ENCODE measurements around the gene ADAMTS14. TPM values are rescaled to one million over a fixed set of nuclear protein-coding genes. Genes with fewer than 3 reads are reported as not detected.
"Not testable (repeated sequence)": the region's sequence is repeated elsewhere in the genome, so short reads cannot be mapped to it uniquely, and the experiment has no call there.

The ADAMTS14 gene, protein sequence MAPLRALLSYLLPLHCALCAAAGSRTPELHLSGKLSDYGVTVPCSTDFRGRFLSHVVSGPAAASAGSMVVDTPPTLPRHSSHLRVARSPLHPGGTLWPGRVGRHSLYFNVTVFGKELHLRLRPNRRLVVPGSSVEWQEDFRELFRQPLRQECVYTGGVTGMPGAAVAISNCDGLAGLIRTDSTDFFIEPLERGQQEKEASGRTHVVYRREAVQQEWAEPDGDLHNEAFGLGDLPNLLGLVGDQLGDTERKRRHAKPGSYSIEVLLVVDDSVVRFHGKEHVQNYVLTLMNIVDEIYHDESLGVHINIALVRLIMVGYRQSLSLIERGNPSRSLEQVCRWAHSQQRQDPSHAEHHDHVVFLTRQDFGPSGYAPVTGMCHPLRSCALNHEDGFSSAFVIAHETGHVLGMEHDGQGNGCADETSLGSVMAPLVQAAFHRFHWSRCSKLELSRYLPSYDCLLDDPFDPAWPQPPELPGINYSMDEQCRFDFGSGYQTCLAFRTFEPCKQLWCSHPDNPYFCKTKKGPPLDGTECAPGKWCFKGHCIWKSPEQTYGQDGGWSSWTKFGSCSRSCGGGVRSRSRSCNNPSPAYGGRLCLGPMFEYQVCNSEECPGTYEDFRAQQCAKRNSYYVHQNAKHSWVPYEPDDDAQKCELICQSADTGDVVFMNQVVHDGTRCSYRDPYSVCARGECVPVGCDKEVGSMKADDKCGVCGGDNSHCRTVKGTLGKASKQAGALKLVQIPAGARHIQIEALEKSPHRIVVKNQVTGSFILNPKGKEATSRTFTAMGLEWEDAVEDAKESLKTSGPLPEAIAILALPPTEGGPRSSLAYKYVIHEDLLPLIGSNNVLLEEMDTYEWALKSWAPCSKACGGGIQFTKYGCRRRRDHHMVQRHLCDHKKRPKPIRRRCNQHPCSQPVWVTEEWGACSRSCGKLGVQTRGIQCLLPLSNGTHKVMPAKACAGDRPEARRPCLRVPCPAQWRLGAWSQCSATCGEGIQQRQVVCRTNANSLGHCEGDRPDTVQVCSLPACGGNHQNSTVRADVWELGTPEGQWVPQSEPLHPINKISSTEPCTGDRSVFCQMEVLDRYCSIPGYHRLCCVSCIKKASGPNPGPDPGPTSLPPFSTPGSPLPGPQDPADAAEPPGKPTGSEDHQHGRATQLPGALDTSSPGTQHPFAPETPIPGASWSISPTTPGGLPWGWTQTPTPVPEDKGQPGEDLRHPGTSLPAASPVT
- under 1 TPM; 0.36 to 0.56 (median 0.37) TPM for polyA plus RNA-seq

DNA sequence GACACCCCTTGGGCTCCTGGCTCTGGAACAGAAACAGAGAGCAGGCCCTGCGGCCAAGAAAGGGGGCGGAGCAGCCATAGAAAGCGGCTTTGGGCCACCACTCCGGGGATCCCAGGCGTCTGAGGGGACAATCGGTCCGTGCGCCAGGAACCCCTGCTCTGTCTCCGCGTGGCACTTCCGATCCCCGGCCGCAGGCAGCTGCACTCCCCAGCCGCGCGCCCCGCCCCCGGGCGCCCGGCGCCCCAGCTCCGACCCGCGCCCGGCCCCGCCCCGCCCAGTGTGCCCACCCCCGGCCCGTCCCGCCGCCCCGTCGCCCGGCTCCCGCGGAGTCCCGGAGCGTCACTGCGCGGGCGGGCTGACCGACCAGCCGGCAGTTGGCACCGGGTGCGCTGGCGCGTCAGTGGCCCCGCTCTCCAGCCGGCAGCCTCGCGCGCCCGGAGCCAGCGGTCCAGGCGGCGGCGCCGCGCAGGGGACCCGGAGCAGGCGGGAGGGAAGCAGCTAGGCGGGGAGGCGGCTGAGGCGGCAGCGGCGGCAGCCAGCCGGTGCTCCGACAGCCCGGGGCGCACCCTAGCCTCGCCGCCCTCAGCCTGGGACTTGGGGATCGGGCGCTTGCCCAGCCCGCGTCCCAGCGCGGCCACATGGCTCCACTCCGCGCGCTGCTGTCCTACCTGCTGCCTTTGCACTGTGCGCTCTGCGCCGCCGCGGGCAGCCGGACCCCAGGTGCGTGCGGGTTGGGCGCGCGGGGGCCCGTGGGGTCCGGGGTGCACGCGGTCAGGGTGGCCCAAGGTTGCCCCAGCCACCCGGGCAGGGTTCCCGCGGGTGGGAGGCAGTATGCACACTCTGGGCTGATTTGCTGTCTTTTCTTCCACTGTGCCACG lies at the start of gene ADAMTS14:
Gene ADAMTS14 (plus strand): TSS at position 342 of the 878 bp plus-strand sequence. CDS start 297 bp downstream, at position 639.
- Mint-ChIP-seq H3K4me3 (peak within 1 kb of the TSS; percentile 80 to 86 (median 83)), H3K4me1 (peaks cover 14 to 24% of the 10 kb centered on the region in 2 donors), H3K9me3 (peaks cover 0 to 5% (median 0%) of the 10 kb centered on the region in 6 donors), H3K36me3 (peaks cover 0 to 3% (median 0%) of the 10 kb centered on the region in 3 donors), H3K27ac (peak within 1 kb of the TSS in 3 of 6 donors; percentile 28 to 59 (median 29)), H3K27me3 (ENCODE audit: low read depth in 3 of 3) (peaks cover 3 to 9% (median 4%) of the 10 kb centered on the region in 3 donors)
- peak; percentile 45 to 59 (median 45) for DNase-seq

- no peaks in the 10 kb centered on the region for H3K27me3 Mint-ChIP-seq (ENCODE audit: low read depth in 3 of 3)
- H3K9me3 Mint-ChIP-seq, result peaks cover 0 to 2% (median 0%) of the 10 kb centered on the region in 6 donors
- peaks cover 32 to 33% of the 10 kb centered on the region in 2 donors for H3K4me1 Mint-ChIP-seq
- peaks cover 0 to 4% (median 0%) of the 10 kb centered on the region in 3 donors for H3K36me3 Mint-ChIP-seq
- DNase-seq, result no peak
- no peak overlapping the region for H3K27ac Mint-ChIP-seq
- no peak overlapping the region for H3K4me3 Mint-ChIP-seq
These were observed 49.8 kb upstream of the ADAMTS14 start for GRCh38 chr10:70622541-70622940.

DNA sequence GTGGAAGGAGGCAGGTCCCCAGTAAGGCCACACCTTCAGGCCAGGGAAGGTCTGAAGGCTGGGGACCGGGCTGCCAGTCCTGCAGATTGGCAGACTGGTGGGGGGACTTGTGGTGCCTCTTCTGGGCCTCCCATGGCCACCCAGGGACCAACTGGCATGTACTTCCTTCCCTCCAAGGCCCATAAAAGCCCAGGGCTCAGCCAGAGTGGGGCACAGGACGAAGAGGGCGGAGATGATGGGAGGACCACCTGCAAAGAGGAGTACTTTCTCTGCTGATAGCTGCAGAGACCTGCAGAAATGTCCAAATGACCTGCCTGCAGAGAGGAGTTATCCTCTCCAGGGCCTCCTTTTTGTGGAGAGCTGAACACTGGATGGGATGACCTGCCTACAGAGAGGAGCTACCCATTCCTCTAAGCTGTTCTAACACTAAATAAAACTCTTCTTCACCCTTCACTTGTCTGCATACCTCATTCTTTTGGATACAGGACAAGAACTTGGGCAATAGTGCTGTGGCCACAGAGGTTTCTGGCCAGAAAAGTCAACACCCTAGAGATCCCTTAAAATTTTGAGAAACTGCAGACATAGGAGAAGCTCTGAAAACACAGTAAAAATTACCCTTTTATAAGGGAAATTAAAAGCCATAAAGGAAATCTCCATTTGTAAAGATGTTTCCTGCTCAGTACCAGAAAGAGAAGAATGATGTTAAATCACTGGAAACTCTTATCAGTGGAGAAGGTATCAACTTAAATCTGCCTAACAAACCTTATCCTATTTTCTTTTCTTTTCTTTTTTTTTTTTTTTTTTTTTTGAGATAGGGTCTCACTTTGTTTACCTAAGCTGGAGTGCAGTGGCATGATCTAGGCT lies 49.1 kb upstream of the ADAMTS14 start:
- peaks cover 0 to 4% (median 3%) of the 10 kb centered on the region in 3 donors for H3K36me3 Mint-ChIP-seq
- no peak overlapping the region for H3K4me3 Mint-ChIP-seq
- H3K27me3 Mint-ChIP-seq (ENCODE audit: low read depth in 3 of 3), result no peaks in the 10 kb centered on the region
- DNase-seq, result no peak
- peaks cover 25 to 27% of the 10 kb centered on the region in 2 donors for H3K4me1 Mint-ChIP-seq
- no peak overlapping the region for H3K27ac Mint-ChIP-seq
- H3K9me3 Mint-ChIP-seq, result peaks cover 0 to 2% (median 0%) of the 10 kb centered on the region in 6 donors

GRCh38 chr10:70626056-70626455 lies 46.2 kb upstream of the ADAMTS14 start:
- Mint-ChIP-seq H3K9me3 (peaks cover 0 to 2% (median 0%) of the 10 kb centered on the region in 6 donors), H3K4me1 (peaks cover 4 to 5% of the 10 kb centered on the region in 2 donors), H3K4me3 (no peak overlapping the region), H3K36me3 (peaks cover 0 to 3% (median 0%) of the 10 kb centered on the region in 3 donors), H3K27me3 (ENCODE audit: low read depth in 3 of 3) (no peaks in the 10 kb centered on the region), H3K27ac (peak overlapping the region in 1 of 6 donors; percentile 0)
- no peak for DNase-seq

DNA sequence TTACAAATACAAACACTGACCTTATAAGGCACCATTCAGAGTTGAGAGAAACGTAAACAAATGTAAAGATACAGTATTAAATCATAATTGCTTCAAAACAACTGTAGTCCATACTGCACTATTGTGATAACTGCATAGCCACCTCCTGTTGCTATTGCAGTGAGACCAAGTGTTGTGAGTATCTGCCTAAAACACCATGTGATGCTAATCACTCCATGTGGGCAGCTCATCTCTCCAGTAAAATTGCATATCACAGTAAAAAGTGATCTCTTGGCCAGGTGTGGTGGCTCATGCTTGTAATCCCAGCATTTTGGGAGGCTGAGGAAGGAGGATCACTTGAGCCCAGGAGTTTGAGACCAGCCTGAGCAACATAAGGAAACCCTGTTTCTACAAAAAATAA lies 43.0 kb upstream of the ADAMTS14 start:
- H3K9me3 Mint-ChIP-seq, result peaks cover 0 to 2% (median 0%) of the 10 kb centered on the region in 6 donors

DNA sequence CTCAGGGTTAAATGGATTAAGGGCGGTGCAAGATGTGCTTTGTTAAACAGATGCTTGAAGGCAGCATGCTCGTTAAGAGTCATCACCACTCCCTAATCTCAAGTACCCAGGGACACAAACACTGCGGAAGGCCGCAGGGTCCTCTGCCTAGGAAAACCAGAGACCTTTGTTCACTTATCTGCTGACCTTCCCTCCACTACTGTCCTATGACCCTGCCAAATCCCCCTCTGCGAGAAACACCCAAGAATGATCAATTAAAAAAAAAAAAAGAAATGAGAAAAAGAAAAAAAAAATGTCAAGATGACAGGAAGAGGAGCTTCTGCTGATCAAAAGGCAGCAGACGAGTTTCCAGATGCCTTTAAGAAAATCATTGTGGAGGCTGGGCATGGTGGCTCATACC lies 40.6 kb upstream of the ADAMTS14 start:
- H3K36me3 Mint-ChIP-seq; H3K27ac Mint-ChIP-seq; H3K27me3 Mint-ChIP-seq (ENCODE audit: low read depth in 3 of 3); H3K4me3 Mint-ChIP-seq; H3K9me3 Mint-ChIP-seq; DNase-seq; H3K4me1 Mint-ChIP-seq: not testable (repeated sequence)

More for the DNA sequence above, 43.0 kb upstream of the ADAMTS14 start:
- DNase-seq, result no peak
- no peak overlapping the region for H3K27ac Mint-ChIP-seq
- H3K36me3 Mint-ChIP-seq, result peaks cover 0 to 3% (median 0%) of the 10 kb centered on the region in 3 donors
- H3K4me3 Mint-ChIP-seq, result no peak overlapping the region
- H3K4me1 Mint-ChIP-seq, result peaks cover 0 to 1% of the 10 kb centered on the region in 2 donors
- peaks cover 0 to 4% (median 0%) of the 10 kb centered on the region in 3 donors for H3K27me3 Mint-ChIP-seq (ENCODE audit: low read depth in 3 of 3)

DNA sequence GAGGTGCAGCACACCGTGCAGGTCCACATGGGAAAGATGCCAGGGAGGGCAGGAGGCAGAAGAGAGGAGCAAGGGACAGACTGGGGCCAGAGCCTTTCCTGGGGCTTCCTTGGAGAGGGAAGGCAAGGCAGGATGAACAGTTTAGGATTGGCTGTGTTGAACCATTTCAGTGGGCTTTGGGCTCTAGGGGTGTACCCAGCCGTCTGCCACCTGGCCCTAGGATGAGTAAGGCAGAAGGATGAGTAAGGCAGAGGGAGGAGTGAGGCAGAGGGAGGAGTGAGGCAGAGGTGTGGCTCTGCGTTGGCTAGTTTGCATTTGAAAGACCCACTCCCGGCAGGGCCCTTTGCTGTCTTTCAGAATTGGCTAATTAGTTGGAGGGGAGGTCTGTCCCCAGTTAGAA lies 38.3 kb upstream of the ADAMTS14 start:
- Mint-ChIP-seq H3K9me3 (no peaks in the 10 kb centered on the region), H3K36me3 (no peaks in the 10 kb centered on the region), H3K4me1 (peaks cover 0 to 1% of the 10 kb centered on the region in 2 donors), H3K27ac (no peak overlapping the region), H3K4me3 (no peak overlapping the region), H3K27me3 (ENCODE audit: low read depth in 3 of 3) (peaks cover 0 to 5% (median 0%) of the 10 kb centered on the region in 3 donors)
- no peak for DNase-seq

DNA sequence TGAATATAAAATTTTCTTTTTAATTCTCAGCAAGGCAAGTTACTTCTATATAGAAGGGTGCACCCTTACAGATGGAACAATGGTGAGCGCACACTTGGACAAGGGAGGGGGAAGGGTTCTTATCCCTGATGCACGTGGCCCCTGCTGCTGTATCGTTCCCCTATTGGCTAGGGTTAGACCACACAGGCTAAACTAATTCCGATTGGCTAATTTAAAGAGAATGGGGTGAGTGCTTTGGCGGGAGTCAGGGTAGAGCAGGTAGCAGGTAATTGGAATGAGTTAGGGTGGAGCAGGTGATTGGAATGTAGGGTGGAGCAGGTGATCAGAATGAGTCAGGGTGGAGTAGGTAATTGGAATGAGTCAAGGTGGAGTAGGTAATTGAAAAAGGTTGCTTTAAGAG lies 37.8 kb upstream of the ADAMTS14 start:
- H3K4me3 Mint-ChIP-seq; H3K27ac Mint-ChIP-seq; H3K27me3 Mint-ChIP-seq (ENCODE audit: low read depth in 3 of 3); H3K9me3 Mint-ChIP-seq; DNase-seq; H3K4me1 Mint-ChIP-seq; H3K36me3 Mint-ChIP-seq: not testable (repeated sequence)

DNA sequence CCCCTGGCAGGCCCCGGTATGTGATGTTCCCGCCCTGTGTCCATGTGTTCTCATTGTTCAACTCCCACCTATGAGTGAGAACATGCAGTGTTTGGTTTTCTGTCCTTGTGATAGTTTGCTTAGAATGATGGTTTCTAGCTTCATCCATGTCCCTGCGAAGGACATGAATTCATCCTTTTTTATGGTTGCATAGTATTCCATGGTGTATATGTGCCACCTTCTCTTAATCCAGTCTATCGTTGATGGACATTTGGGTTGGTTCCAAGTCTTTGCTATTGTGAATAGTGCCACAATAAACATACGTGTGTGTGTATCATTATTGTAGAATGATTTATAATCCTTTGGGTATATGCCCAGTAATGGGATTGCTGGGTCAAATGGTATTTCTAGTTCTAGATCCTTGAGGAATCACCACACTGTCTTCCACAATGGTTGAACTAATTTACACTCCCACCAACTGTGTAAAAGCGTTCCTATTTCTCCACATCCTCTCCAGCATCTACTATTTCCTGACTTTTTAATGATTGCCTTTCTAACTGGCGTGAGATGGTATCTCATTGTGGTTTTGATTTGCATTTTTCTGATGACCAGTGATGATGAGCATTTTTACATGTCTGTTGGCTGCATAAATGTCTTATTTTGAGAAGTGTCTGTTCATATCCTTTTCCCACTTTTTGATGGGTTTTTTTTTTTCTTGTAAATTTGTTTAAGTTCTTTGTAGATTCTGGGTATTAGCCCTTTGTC lies 32.5 kb upstream of the ADAMTS14 start:
- H3K4me1 Mint-ChIP-seq; H3K27ac Mint-ChIP-seq; H3K27me3 Mint-ChIP-seq (ENCODE audit: low read depth in 3 of 3); H3K36me3 Mint-ChIP-seq; H3K9me3 Mint-ChIP-seq; DNase-seq; H3K4me3 Mint-ChIP-seq: not testable (repeated sequence)

DNA sequence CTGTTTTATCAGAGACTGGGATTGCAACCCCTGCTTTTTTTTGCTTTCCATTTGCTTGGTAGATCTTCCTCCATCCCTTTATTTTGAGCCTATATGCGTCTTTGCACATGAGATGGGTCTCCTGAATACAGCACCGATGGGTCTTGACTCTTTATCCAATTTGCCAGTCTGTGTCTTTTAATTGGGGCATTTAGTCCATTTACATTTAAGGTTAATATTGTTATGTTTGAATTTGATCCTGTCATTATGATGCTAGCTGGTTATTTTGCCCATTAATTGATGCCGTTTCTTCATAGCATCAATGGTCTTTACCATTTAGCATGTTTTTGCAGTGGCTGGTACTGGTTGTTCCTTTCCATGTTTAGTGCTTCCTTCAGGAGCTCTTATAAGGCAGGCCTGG lies 29.0 kb upstream of the ADAMTS14 start:
- not testable (repeated sequence) for DNase-seq; H3K4me1 Mint-ChIP-seq; H3K9me3 Mint-ChIP-seq; H3K4me3 Mint-ChIP-seq; H3K36me3 Mint-ChIP-seq; H3K27me3 Mint-ChIP-seq (ENCODE audit: low read depth in 3 of 3); H3K27ac Mint-ChIP-seq

- not testable (repeated sequence) for H3K36me3 Mint-ChIP-seq; H3K4me1 Mint-ChIP-seq; H3K4me3 Mint-ChIP-seq; DNase-seq; H3K27me3 Mint-ChIP-seq (ENCODE audit: low read depth in 3 of 3); H3K9me3 Mint-ChIP-seq; H3K27ac Mint-ChIP-seq
These were observed 27.3 kb upstream of the ADAMTS14 start for GRCh38 chr10:70644959-70645358.
